ENCODE data around the gene GSC2. TPM values are rescaled to one million over a fixed set of nuclear protein-coding genes. Genes with fewer than 3 reads are reported as not detected.

GSC2 gene
- total RNA-seq, 2 experiments from 2014 or later: not detected

GRCh38 chr22:19114984-19115552, 35.0 kb downstream of the GSC2 start:
- intact Hi-C loops (cut with DNase I, micrococcal nuclease): no loop called here
- TF ChIP-seq CTCF (IDR thresholded peaks at IDR 0.05): no peak
- Histone ChIP-seq H3K9me3 (ENCODE audit: control insufficient read depth in 1 of 2, insufficient read depth in 1 of 2, low read length in 2 of 2) (no peaks in the 10 kb centered on the region), H3K4me3 (ENCODE audit: low read length) (no peak overlapping the region), H3K4me1 (ENCODE audit: insufficient read depth, low read length) (peaks cover 80% of the 10 kb centered on the region), H3K27ac (ENCODE audit: low read depth in 1 of 2, low read length in 2 of 2) (no peak overlapping the region), H3K36me3 (ENCODE audit: insufficient read depth, low read length) (peaks cover 31% of the 10 kb centered on the region), H3K27me3 (ENCODE audit: control insufficient read depth in 1 of 2, insufficient read depth in 2 of 2, low read length in 2 of 2) (no peaks in the 10 kb centered on the region)
- ATAC-seq (ENCODE audit: poor library complexity) (no peak), DNase-seq (no peak)
- H3K36me3 Mint-ChIP-seq (ENCODE audit: low read depth): peaks cover 24% of the 10 kb centered on the region
- H3K27ac Mint-ChIP-seq: peak overlapping the region; percentile 56
- H3K4me3 Mint-ChIP-seq: peak overlapping the region; percentile 12
- H3K4me1 Mint-ChIP-seq (ENCODE audit: low read depth): peaks cover 83% of the 10 kb centered on the region
- POLR2A ChIA-PET: interaction anchor here (0.8 to 1.0 kb wide), 2 partner anchors 30 to 316 kb away, joined by 3 to 5 read pairs; partner anchors contain the start of genes ESS2 and HIRA
- H3K27me3 Mint-ChIP-seq: no peaks in the 10 kb centered on the region
- CTCF ChIA-PET: interaction anchor here (1.4 to 1.6 kb wide), 3 partner anchors 8 to 29 kb away, joined by 4 to 6 read pairs (median 5); partner anchors contain the start of genes ESS2 and TSSK2
- H3K9me3 Mint-ChIP-seq: no peaks in the 10 kb centered on the region

- POLR2A ChIA-PET: no interaction called here
- ATAC-seq (ENCODE audit: poor library complexity): no peak
- H3K4me3 ChIP-seq (ENCODE audit: low read length): no peak overlapping the region
- no peak overlapping the region for H3K27ac ChIP-seq (ENCODE audit: low read depth in 1 of 2, low read length in 2 of 2)
- H3K27me3 ChIP-seq (ENCODE audit: control insufficient read depth in 1 of 2, insufficient read depth in 2 of 2, low read length in 2 of 2): no peaks in the 10 kb centered on the region
- H3K4me1 Mint-ChIP-seq (ENCODE audit: low read depth): peaks cover 83% of the 10 kb centered on the region
- H3K4me1 ChIP-seq (ENCODE audit: insufficient read depth, low read length): peaks cover 76% of the 10 kb centered on the region
- no peak overlapping the region for H3K27ac Mint-ChIP-seq
- intact Hi-C loops (cut with DNase I, micrococcal nuclease): no loop called here
- no peaks in the 10 kb centered on the region for H3K9me3 ChIP-seq (ENCODE audit: control insufficient read depth in 1 of 2, insufficient read depth in 1 of 2, low read length in 2 of 2)
- H3K36me3 ChIP-seq (ENCODE audit: insufficient read depth, low read length): peaks cover 27% of the 10 kb centered on the region
- CTCF ChIA-PET: no interaction called here
- no peak for DNase-seq
- TF ChIP-seq CTCF (IDR thresholded peaks at IDR 0.05): no peak
- no peaks in the 10 kb centered on the region for H3K9me3 Mint-ChIP-seq
- peaks cover 28% of the 10 kb centered on the region for H3K36me3 Mint-ChIP-seq (ENCODE audit: low read depth)
- no peaks in the 10 kb centered on the region for H3K27me3 Mint-ChIP-seq
- no peak overlapping the region for H3K4me3 Mint-ChIP-seq
Measured at GRCh38 chr22:19113429-19113828, 36.7 kb downstream of the GSC2 start.

GRCh38 chr22:19111584-19111983, 38.5 kb downstream of the GSC2 start:
- Histone ChIP-seq H3K27me3 (ENCODE audit: control insufficient read depth in 1 of 2, insufficient read depth in 2 of 2, low read length in 2 of 2) (no peaks in the 10 kb centered on the region), H3K36me3 (ENCODE audit: insufficient read depth, low read length) (peaks cover 18% of the 10 kb centered on the region), H3K9me3 (ENCODE audit: control insufficient read depth in 1 of 2, insufficient read depth in 1 of 2, low read length in 2 of 2) (no peaks in the 10 kb centered on the region), H3K27ac (ENCODE audit: low read depth in 1 of 2, low read length in 2 of 2) (peak overlapping the region; percentile 85 to 90), H3K4me3 (ENCODE audit: low read length) (no peak overlapping the region), H3K4me1 (ENCODE audit: insufficient read depth, low read length) (peaks cover 75% of the 10 kb centered on the region)
- ChIA-PET CTCF (interaction anchor here (2.4 to 2.5 kb wide), 2 partner anchors 10 to 33 kb away, joined by 19 read pairs; partner anchors contain the start of genes DGCR2 and ESS2), POLR2A (interaction anchor here (0.8 to 3.7 kb wide), 3 partner anchors 9 to 41 kb away, joined by 3 to 79 read pairs (median 25); partner anchors contain the start of genes DGCR2 and ESS2)
- peaks cover 84% of the 10 kb centered on the region for H3K4me1 Mint-ChIP-seq (ENCODE audit: low read depth)
- no peak for ATAC-seq (ENCODE audit: poor library complexity)
- intact Hi-C loops (cut with DNase I, micrococcal nuclease): no loop called here
- no peak overlapping the region for H3K4me3 Mint-ChIP-seq
- no peak for DNase-seq
- peak overlapping the region; percentile 86 for H3K27ac Mint-ChIP-seq
- peaks cover 20% of the 10 kb centered on the region for H3K36me3 Mint-ChIP-seq (ENCODE audit: low read depth)
- no peaks in the 10 kb centered on the region for H3K27me3 Mint-ChIP-seq
- TF ChIP-seq CTCF (IDR thresholded peaks at IDR 0.05): no peak
- H3K9me3 Mint-ChIP-seq: no peaks in the 10 kb centered on the region

Measured in CD4-positive, alpha-beta T cell (primary cell).